GM21423 (cell line): ENCODE data around the gene PRR5.
"Not testable (repeated sequence)": the region's sequence is repeated elsewhere in the genome, so short reads cannot be mapped to it uniquely, and the experiment has no call there.

Source experiments
- ATAC-seq: cut with Tn5 transposase; IDR thresholded peaks from one replicate; pipeline ENCODE4 v1.9.1; 2021; ENCODE audit warnings: mild to moderate bottlenecking, moderate library complexity; ENCODE audit not compliant: unreplicated experiment

PRR5 gene

GRCh38 chr22:44732661-44733060, 30.7 kb downstream of the PRR5 start:
- no peak for ATAC-seq

GRCh38 chr22:44733426-44734106, 31.6 kb downstream of the PRR5 start:
- ATAC-seq: no peak

- no peak for ATAC-seq
Measured at GRCh38 chr22:44734278-44734677, 32.3 kb downstream of the PRR5 start.

GRCh38 chr22:44734801-44735517, 33.0 kb downstream of the PRR5 start:
- no peak for ATAC-seq

GRCh38 chr22:44735518-44736428, 33.8 kb downstream of the PRR5 start:
- ATAC-seq: no peak

GRCh38 chr22:44736581-44737405, 34.8 kb downstream of the PRR5 start:
- ATAC-seq: no peak

GRCh38 chr22:44737406-44738346, 35.7 kb downstream of the PRR5 start:
- ATAC-seq: no peak

- no peak for ATAC-seq
Measured at GRCh38 chr22:44738347-44738715, 36.3 kb downstream of the PRR5 start.

- no peak for ATAC-seq
Measured at GRCh38 chr22:44739024-44739423, 37.0 kb downstream of the PRR5 start.

GRCh38 chr22:44739666-44740065, 37.7 kb downstream of the PRR5 start:
- ATAC-seq: not testable (repeated sequence)

- no peak for ATAC-seq
Measured at GRCh38 chr22:44740307-44740706, 38.3 kb downstream of the PRR5 start.

- no peak for ATAC-seq
Measured at GRCh38 chr22:44741929-44742328, 39.9 kb downstream of the PRR5 start.

GRCh38 chr22:44743247-44743646, 41.2 kb downstream of the PRR5 start:
- no peak for ATAC-seq

GRCh38 chr22:44743804-44744211, 41.8 kb downstream of the PRR5 start:
- no peak for ATAC-seq

- no peak for ATAC-seq
Measured at GRCh38 chr22:44745853-44746789, 44.1 kb downstream of the PRR5 start.

GRCh38 chr22:44747784-44748127, 45.8 kb downstream of the PRR5 start:
- not testable (repeated sequence) for ATAC-seq

- ATAC-seq: no peak
Measured at GRCh38 chr22:44748524-44748923, 46.5 kb downstream of the PRR5 start.

- ATAC-seq: no peak
Measured at GRCh38 chr22:44750481-44750880, 48.5 kb downstream of the PRR5 start.
